Tibial artery (tissue), 4 donors: ENCODE data around the gene GHRL.

ENCODE experiments used
- DNase-seq, 2 donors: peaks; one replicate each; pipeline ENCODE4 v3.0.0-alpha.2; 2019
- H3K27ac ChIP-seq, 2 donors: fragments of 200-600 bp; sonication (generic) in 1 of 2; 1 replicate in 1 of 2; 2 replicates in 1 of 2; pipeline ENCODE4 v1.5.1; 2018 to 2019; ENCODE audit warnings: mild to moderate bottlenecking in 1 of 2
- H3K27me3 ChIP-seq, 2 donors: fragments of 200-600 bp; sonication (generic) in 1 of 2; one replicate each; pipeline versions ENCODE4 v1.5.1 to v1.6.0; 2016 to 2019
- H3K36me3 ChIP-seq, 3 donors: fragments of 200-600 bp; sonication (generic) in 2 of 3; one replicate each; pipeline ENCODE4 v1.5.1; 2016 to 2019; ENCODE audit warnings: mild to moderate bottlenecking in 2 of 3
- H3K4me1 ChIP-seq, 4 donors: fragments of 200-600 bp; sonication (generic) in 2 of 4; 1 replicate in 3 of 4; 2 replicates in 1 of 4; pipeline ENCODE4 v1.5.1; 2016 to 2019
- H3K4me3 ChIP-seq, 2 donors: fragments of 200-600 bp; sonication (generic) in 1 of 2; 1 replicate in 1 of 2; 2 replicates in 1 of 2; pipeline ENCODE4 v1.5.1; 2018 to 2019; ENCODE audit warnings: mild to moderate bottlenecking in 2 of 2
- H3K9me3 ChIP-seq, 3 donors: fragments of 200-600 bp; sonication (generic) in 1 of 3; one replicate each; pipeline ENCODE4 v1.5.1; 2016 to 2019
- intact Hi-C: fragments of 100-400 bp; cut with DNase I; formaldehyde crosslinking; loops from one replicate; pipeline ENCODE4 v1.15.0; 2023; ENCODE audit warnings: low total_unique reads
- TF ChIP-seq, protein P1 (sequence below), 2 experiments: fragments of 200-600 bp in 1 of 2; fragments of 450-650 bp in 1 of 2; IDR thresholded peaks; one replicate each; pipeline ENCODE4 v1.5.1; 2017 to 2019; ENCODE audit warnings: antibody characterized with exemption in 2 of 2, mild to moderate bottlenecking in 1 of 2, moderate library complexity in 1 of 2

Gene GHRL

GRCh38 chr3:10312391-10312790 lies 19.6 kb upstream of the GHRL start:
- no peak for DNase-seq
- Histone ChIP-seq H3K36me3 (peaks cover 87 to 96% (median 90%) of the 10 kb centered on the region in 3 donors), H3K9me3 (no peaks in the 10 kb centered on the region), H3K27ac (no peak overlapping the region), H3K27me3 (no peaks in the 10 kb centered on the region), H3K4me3 (no peak overlapping the region), H3K4me1 (peaks cover 0 to under 1% (median 0%) of the 10 kb centered on the region in 4 donors)
- TF ChIP-seq, protein P1, sequence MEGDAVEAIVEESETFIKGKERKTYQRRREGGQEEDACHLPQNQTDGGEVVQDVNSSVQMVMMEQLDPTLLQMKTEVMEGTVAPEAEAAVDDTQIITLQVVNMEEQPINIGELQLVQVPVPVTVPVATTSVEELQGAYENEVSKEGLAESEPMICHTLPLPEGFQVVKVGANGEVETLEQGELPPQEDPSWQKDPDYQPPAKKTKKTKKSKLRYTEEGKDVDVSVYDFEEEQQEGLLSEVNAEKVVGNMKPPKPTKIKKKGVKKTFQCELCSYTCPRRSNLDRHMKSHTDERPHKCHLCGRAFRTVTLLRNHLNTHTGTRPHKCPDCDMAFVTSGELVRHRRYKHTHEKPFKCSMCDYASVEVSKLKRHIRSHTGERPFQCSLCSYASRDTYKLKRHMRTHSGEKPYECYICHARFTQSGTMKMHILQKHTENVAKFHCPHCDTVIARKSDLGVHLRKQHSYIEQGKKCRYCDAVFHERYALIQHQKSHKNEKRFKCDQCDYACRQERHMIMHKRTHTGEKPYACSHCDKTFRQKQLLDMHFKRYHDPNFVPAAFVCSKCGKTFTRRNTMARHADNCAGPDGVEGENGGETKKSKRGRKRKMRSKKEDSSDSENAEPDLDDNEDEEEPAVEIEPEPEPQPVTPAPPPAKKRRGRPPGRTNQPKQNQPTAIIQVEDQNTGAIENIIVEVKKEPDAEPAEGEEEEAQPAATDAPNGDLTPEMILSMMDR (IDR thresholded peaks at IDR 0.05), result no peak
- intact Hi-C loops, result no loop called here

DNA sequence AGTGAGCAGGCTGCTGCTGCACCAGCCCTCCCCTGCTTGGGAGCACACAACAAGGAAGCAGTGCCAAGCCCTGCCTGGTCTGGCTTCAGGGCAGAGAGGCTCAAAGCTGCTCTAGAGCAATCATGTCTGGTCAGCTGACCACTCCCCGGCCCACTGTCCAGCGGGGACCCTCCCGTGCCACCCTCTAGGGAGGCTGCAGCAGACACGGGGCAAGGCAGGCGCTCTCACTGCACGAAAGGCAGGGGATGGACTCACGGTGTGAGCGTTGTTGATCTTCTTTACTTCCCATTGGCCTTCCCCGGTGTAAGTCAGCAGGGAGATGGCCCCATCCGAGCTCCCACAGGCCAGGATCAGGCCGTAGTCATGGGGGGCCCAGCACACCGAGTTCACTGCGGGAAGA lies 19.0 kb upstream of the GHRL start:
- Histone ChIP-seq H3K27ac (no peak overlapping the region), H3K4me1 (no peaks in the 10 kb centered on the region), H3K36me3 (peaks cover 92 to 96% (median 92%) of the 10 kb centered on the region in 3 donors), H3K9me3 (no peaks in the 10 kb centered on the region), H3K27me3 (no peaks in the 10 kb centered on the region), H3K4me3 (no peak overlapping the region)
- DNase-seq, result no peak
- TF ChIP-seq, protein P1 (IDR thresholded peaks at IDR 0.05), result no peak
- intact Hi-C loops, result no loop called here

GRCh38 chr3:10310578-10310977 lies 17.8 kb upstream of the GHRL start:
- Histone ChIP-seq H3K9me3 (no peaks in the 10 kb centered on the region), H3K27ac (no peak overlapping the region), H3K4me3 (no peak overlapping the region), H3K27me3 (no peaks in the 10 kb centered on the region), H3K4me1 (no peaks in the 10 kb centered on the region), H3K36me3 (peaks cover 85 to 96% (median 92%) of the 10 kb centered on the region in 3 donors)
- no peak for DNase-seq
- TF ChIP-seq, protein P1 (IDR thresholded peaks at IDR 0.05), result no peak
- intact Hi-C loops, result no loop called here

DNA sequence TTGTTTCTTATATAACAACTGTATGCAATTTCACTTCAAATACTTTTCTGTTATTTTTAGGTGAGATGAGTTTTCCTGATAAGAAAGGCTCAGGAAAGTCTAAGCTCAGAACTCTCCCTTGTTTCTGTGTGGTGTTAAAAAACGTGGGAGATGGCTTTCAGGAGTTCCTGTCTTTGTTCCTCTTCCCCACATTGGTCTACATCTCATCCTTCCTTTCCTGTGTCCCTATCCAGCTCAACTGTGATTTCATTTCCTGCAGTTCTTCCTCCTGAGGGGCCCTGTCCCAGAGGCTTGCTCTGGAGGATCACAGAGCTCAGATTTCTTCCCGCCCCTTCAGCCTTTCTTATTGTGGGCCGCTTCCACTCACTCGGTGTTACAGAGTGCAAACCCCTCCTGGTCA lies 17.0 kb upstream of the GHRL start:
- TF ChIP-seq, protein P1 (IDR thresholded peaks at IDR 0.05), result no peak
- peaks cover 83 to 96% (median 92%) of the 10 kb centered on the region in 3 donors for H3K36me3 ChIP-seq

GRCh38 chr3:10308678-10309077 lies 15.9 kb upstream of the GHRL start:
- TF ChIP-seq, protein P1 (IDR thresholded peaks at IDR 0.05), result no peak
- H3K27me3 ChIP-seq, result no peaks in the 10 kb centered on the region
- DNase-seq, result no peak
- no peaks in the 10 kb centered on the region for H3K9me3 ChIP-seq
- H3K4me1 ChIP-seq, result no peaks in the 10 kb centered on the region
- intact Hi-C loops, result no loop called here
- H3K27ac ChIP-seq, result no peak overlapping the region
- no peak overlapping the region for H3K4me3 ChIP-seq
- H3K36me3 ChIP-seq, result peaks cover 83 to 96% (median 92%) of the 10 kb centered on the region in 3 donors

More for the DNA sequence above, 17.0 kb upstream of the GHRL start:
- intact Hi-C loops, result no loop called here
- no peak for DNase-seq
- Histone ChIP-seq H3K27ac (no peak overlapping the region), H3K9me3 (no peaks in the 10 kb centered on the region), H3K4me1 (no peaks in the 10 kb centered on the region), H3K4me3 (no peak overlapping the region), H3K27me3 (no peaks in the 10 kb centered on the region)

- Histone ChIP-seq H3K27ac (no peak overlapping the region), H3K36me3 (peaks cover 84 to 96% (median 92%) of the 10 kb centered on the region in 3 donors), H3K4me3 (no peak overlapping the region), H3K9me3 (no peaks in the 10 kb centered on the region), H3K4me1 (no peaks in the 10 kb centered on the region), H3K27me3 (no peaks in the 10 kb centered on the region)
- TF ChIP-seq, protein P1 (IDR thresholded peaks at IDR 0.05), result no peak
- intact Hi-C loops, result no loop called here
- no peak for DNase-seq
Measured at GRCh38 chr3:10306156-10306555, 13.4 kb upstream of the GHRL start.
